Vagina (tissue), 2 donors: ENCODE data around the gene ITPR1.

ENCODE experiments used
- POLR2A ChIP-seq, 2 donors: fragments of 450-650 bp; IDR thresholded peaks; one replicate each; pipeline ENCODE4 v1.6.1; 2017; ENCODE audit warnings: antibody characterized with exemption in 2 of 2, mild to moderate bottlenecking in 2 of 2, moderate library complexity in 2 of 2
- POLR2AphosphoS5 ChIP-seq, 2 donors: sonication (generic); formaldehyde crosslinking; IDR thresholded peaks; one replicate each; pipeline ENCODE4 v1.9.0; 2017; ENCODE audit warnings: antibody characterized with exemption in 2 of 2, mild to moderate bottlenecking in 2 of 2, low read depth in 1 of 2; ENCODE audit not compliant: insufficient read depth in 1 of 2
- TF ChIP-seq, protein P1 (sequence below), 3 experiments: fragments of 450-650 bp in 2 of 3; fragments of 200-600 bp in 1 of 3; sonication (generic) in 1 of 3; IDR thresholded peaks; one replicate each; pipeline ENCODE4 v1.5.1; 2017 to 2019; ENCODE audit warnings: antibody characterized with exemption in 3 of 3, mild to moderate bottlenecking in 2 of 3, moderate library complexity in 2 of 3

DNA sequence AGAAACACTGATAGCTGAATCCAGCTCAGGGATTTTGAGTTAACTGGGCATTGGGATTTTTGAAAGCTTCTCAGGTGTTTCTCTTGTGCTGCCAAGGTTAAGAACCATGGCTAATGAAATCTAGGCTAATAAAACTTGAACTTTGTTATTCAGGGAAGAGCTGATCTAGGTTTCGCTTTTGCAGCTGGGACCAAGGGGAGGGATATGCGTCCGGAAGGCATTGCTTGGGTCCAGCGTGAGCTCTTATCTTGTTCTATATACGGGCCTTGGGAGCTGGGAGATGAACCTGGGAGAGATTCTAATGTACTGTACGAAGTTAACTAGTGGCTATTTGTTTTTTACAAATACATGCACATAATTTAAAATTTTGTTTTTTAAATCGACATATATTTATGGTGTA, 29.8 kb downstream of the ITPR1 start:
- no peak for TF ChIP-seq POLR2A (IDR thresholded peaks at IDR 0.05)
- TF ChIP-seq, protein P1, sequence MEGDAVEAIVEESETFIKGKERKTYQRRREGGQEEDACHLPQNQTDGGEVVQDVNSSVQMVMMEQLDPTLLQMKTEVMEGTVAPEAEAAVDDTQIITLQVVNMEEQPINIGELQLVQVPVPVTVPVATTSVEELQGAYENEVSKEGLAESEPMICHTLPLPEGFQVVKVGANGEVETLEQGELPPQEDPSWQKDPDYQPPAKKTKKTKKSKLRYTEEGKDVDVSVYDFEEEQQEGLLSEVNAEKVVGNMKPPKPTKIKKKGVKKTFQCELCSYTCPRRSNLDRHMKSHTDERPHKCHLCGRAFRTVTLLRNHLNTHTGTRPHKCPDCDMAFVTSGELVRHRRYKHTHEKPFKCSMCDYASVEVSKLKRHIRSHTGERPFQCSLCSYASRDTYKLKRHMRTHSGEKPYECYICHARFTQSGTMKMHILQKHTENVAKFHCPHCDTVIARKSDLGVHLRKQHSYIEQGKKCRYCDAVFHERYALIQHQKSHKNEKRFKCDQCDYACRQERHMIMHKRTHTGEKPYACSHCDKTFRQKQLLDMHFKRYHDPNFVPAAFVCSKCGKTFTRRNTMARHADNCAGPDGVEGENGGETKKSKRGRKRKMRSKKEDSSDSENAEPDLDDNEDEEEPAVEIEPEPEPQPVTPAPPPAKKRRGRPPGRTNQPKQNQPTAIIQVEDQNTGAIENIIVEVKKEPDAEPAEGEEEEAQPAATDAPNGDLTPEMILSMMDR (IDR thresholded peaks at IDR 0.05), result no peak
- no peak for TF ChIP-seq POLR2AphosphoS5 (IDR thresholded peaks at IDR 0.05; ENCODE audit: insufficient read depth in 1 of 2, low read depth in 1 of 2)
